A549 (cell line): ENCODE data around the gene SYTL3. TPM values are rescaled to one million over a fixed set of nuclear protein-coding genes. Genes with fewer than 3 reads are reported as not detected.

ENCODE experiments used
- ATAC-seq, 2 experiments: fragments of 200-7000 bp in 1 of 2; fragments of >200 bp in 1 of 2; cut with Nextera tagmentation in 1 of 2; cut with Tn5 transposase in 1 of 2; 3 replicates each; pipeline versions ENCODE4 v1.8.0 to v1.9.1; 2018 to 2020; ENCODE audit warnings: mild to moderate bottlenecking in 1 of 2, moderate library complexity in 1 of 2
- CTCF ChIA-PET: fragments of 300-600 bp; sonication (Branson Sonifier 250); formaldehyde crosslinking; extraction: SDS; loops from one replicate; lab custom pipeline; 2021; ENCODE audit warnings: antibody characterized with exemption, inconsistent platforms; lab: Yijun Ruan, JAX
- POLR2A ChIA-PET: fragments of 350-600 bp; formaldehyde crosslinking; extraction: SDS; loops from one replicate; lab custom pipeline; 2021; ENCODE audit warnings: antibody characterized with exemption, inconsistent platforms; lab: Yijun Ruan, JAX
- DNase-seq, 2 experiments: peaks; one replicate each; pipeline versions ENCODE4 v3.0.0 to v3.0.0-alpha.2; 2011 to 2016; ENCODE audit warnings: low read depth in 1 of 2, low spot score in 1 of 2
- FAIRE-seq: peaks from 2 replicates; lab custom pipeline; 2011; peaks lifted over from hg19 to GRCh38; lab: Jason Lieb, UNC
- H3K27ac ChIP-seq, 2 experiments: fragments of >200 bp; sonication (Bioruptor Twin); formaldehyde crosslinking; 3 replicates each; pipeline ENCODE4 v1.5.1; 2016 to 2017
- H3K4me1 ChIP-seq: fragments of >200 bp; sonication (Bioruptor Twin); formaldehyde crosslinking; 3 replicates; pipeline ENCODE4 v1.6.1; 2016
- H3K4me2 ChIP-seq: fragments of >200 bp; sonication (Bioruptor Twin); formaldehyde crosslinking; 3 replicates; pipeline ENCODE4 v1.6.1; 2016
- H3K4me3 ChIP-seq: fragments of >200 bp; sonication (Bioruptor Twin); formaldehyde crosslinking; 3 replicates; pipeline ENCODE4 v1.5.1; 2016
- H3K9me3 ChIP-seq: fragments of >200 bp; sonication (Bioruptor Twin); formaldehyde crosslinking; 3 replicates; pipeline ENCODE4 v1.6.1; 2016
- ATOH8 ChIP-seq: fragments of 250-450 bp; sonication (Bioruptor Pico); IDR thresholded peaks from 2 replicates; pipeline ENCODE4 v1.5.0; 2020; ENCODE audit warnings: low read depth, mild to moderate bottlenecking, moderate library complexity
- CHD4 ChIP-seq: fragments of 200-600 bp; sonication (generic); IDR thresholded peaks from 2 replicates; pipeline ENCODE4 v1.6.1; 2016; ENCODE audit warnings: antibody characterized with exemption, mild to moderate bottlenecking, borderline replicate concordance
- EHF ChIP-seq: fragments of 250-450 bp; sonication (Bioruptor Pico); IDR thresholded peaks from 2 replicates; pipeline ENCODE4 v1.5.0; 2020; ENCODE audit warnings: mild to moderate bottlenecking
- EP300 ChIP-seq, 2 experiments: fragments of >200 bp; sonication (Bioruptor Twin); formaldehyde crosslinking; IDR thresholded peaks; 2 replicates in 1 of 2; 3 replicates in 1 of 2; pipeline ENCODE4 v1.6.1; 2016 to 2017
- FOSB ChIP-seq: fragments of 250-450 bp; sonication (Bioruptor Pico); IDR thresholded peaks from 2 replicates; pipeline ENCODE4 v1.5.0; 2020; ENCODE audit warnings: mild to moderate bottlenecking, moderate library complexity
- FOSL2 ChIP-seq, 2 experiments: fragments of 450-650 bp in 1 of 2; fragments of >200 bp in 1 of 2; sonication (Bioruptor Twin) in 1 of 2; formaldehyde crosslinking; IDR thresholded peaks; 2 replicates each; pipeline versions ENCODE4 v1.5.0 to v1.6.1; 2016 to 2020; ENCODE audit warnings: mild to moderate bottlenecking in 1 of 2, moderate library complexity in 1 of 2
- GATA3 ChIP-seq: IDR thresholded peaks from 2 replicates; pipeline ENCODE4 v1.6.1; 2012; ENCODE audit warnings: borderline replicate concordance
- HDAC2 ChIP-seq: fragments of 200-600 bp; sonication (generic); IDR thresholded peaks from 2 replicates; pipeline ENCODE4 v1.6.1; 2016
- HOXB13 ChIP-seq: fragments of 250-450 bp; sonication (Bioruptor Pico); IDR thresholded peaks from 2 replicates; pipeline ENCODE4 v1.5.0; 2020; ENCODE audit warnings: low read depth, mild to moderate bottlenecking, moderate library complexity
- HOXB5 ChIP-seq: fragments of 250-450 bp; sonication (Bioruptor Pico); IDR thresholded peaks from 2 replicates; pipeline ENCODE4 v1.5.0; 2020; ENCODE audit warnings: mild to moderate bottlenecking, moderate library complexity
- KDM5A ChIP-seq: fragments of 200-600 bp; sonication (generic); IDR thresholded peaks from 2 replicates; pipeline ENCODE4 v1.6.1; 2016; ENCODE audit warnings: antibody characterized with exemption, mild to moderate bottlenecking
- MYC ChIP-seq: IDR thresholded peaks from 2 replicates; pipeline ENCODE4 v1.6.1; 2012; ENCODE audit warnings: mild to moderate bottlenecking, inconsistent platforms, low read length, improper control_type of control experiment, borderline replicate concordance
- NR3C1 ChIP-seq: fragments of >200 bp; sonication (Bioruptor Twin); formaldehyde crosslinking; IDR thresholded peaks from 3 replicates; pipeline ENCODE4 v1.6.1; 2017
- POLR2AphosphoS2 ChIP-seq: conservative IDR thresholded peaks from 2 replicates; pipeline ENCODE4 v1.6.1; 2012; ENCODE audit warnings: low read length, improper control_type of control experiment, inconsistent platforms
- RAD21 ChIP-seq, 2 experiments: fragments of >200 bp in 1 of 2; sonication (Bioruptor Twin) in 1 of 2; formaldehyde crosslinking in 1 of 2; IDR thresholded peaks in 1 of 2; conservative IDR thresholded peaks in 1 of 2; 2 replicates in 1 of 2; 3 replicates in 1 of 2; pipeline ENCODE4 v1.6.1; 2012 to 2018; ENCODE audit warnings: inconsistent platforms in 1 of 2
- RARB ChIP-seq: fragments of 250-450 bp; sonication (Bioruptor Pico); IDR thresholded peaks from 2 replicates; pipeline ENCODE4 v1.8.0; 2021; ENCODE audit warnings: mild to moderate bottlenecking, moderate library complexity
- RFX5 ChIP-seq: fragments of 450-650 bp; IDR thresholded peaks from 2 replicates; pipeline ENCODE4 v1.7.1; 2014; ENCODE audit warnings: antibody characterized with exemption, mild to moderate bottlenecking, moderate library complexity
- SMC3 ChIP-seq: fragments of >200 bp; sonication (Bioruptor Twin); formaldehyde crosslinking; IDR thresholded peaks from 3 replicates; pipeline ENCODE4 v1.6.1; 2018; ENCODE audit warnings: inconsistent platforms
- SREBF2 ChIP-seq: fragments of 450-650 bp; IDR thresholded peaks from 2 replicates; pipeline ENCODE4 v1.6.1; 2014; ENCODE audit warnings: mild to moderate bottlenecking, moderate library complexity
- TP53 ChIP-seq: fragments of 250-450 bp; sonication (Bioruptor Pico); IDR thresholded peaks from 2 replicates; pipeline ENCODE4 v1.5.0; 2021; ENCODE audit warnings: mild to moderate bottlenecking, moderate library complexity
- ZFP36 ChIP-seq: fragments of 450-650 bp; IDR thresholded peaks from 2 replicates; pipeline ENCODE4 v1.6.1; 2014; ENCODE audit warnings: borderline replicate concordance; ENCODE audit not compliant: partially characterized antibody
- WGBS: methylation state at CpG from one replicate; pipeline ENCODE4 v1.1.6; 2017; ENCODE audit errors: missing lambda C conversion rate; 5-methylcytosine and 5-hydroxymethylcytosine counted together
- polyA plus RNA-seq, 4 experiments: library from polyadenylated mRNA; depleted of rRNA in 3 of 4; stranded (reverse); fragments of >200 nt; fragmentation: RNase III in 1 of 4; extraction: RNeasy Plus Mini Kit Qiagen cat#74134 plus additional on column Dnase treatment in 1 of 4; gene quantifications; 2 replicates in 3 of 4; 3 replicates in 1 of 4; pipeline ENCODE4 v1.2.3, GENCODE V29; 2011 to 2017
- TF ChIP-seq, protein P1 (sequence below): IDR thresholded peaks from 2 replicates; pipeline ENCODE4 v1.6.1; 2012; ENCODE audit warnings: low read depth, borderline replicate concordance
- TF ChIP-seq, protein P2 (sequence below): fragments of 450-650 bp; IDR thresholded peaks from 2 replicates; pipeline ENCODE4 v1.6.1; 2014; ENCODE audit warnings: antibody characterized with exemption

Gene SYTL3
- polyA plus RNA-seq, 2 of the 4 experiments (the other 2 are of a cell fraction) = 0.63 to 0.89 TPM

DNA sequence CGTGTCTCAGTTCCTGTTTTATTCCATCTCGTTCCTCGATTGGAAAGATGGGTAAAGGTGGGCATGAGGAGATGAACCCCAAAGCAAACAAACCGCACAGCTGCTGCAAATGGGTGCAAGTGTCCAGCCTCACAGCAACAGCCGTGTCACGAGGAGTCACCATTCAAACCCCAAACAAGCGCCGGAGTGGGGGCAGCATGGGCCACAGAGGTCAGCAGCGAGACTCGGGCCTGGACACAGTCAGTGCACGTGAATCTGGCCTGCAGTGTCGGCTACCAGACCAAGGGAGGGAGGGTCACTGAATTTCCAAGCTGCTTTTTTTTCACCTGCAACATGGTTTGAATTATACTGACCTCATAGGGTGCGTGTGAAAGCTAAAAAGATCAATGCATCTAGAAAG is 105.8 kb downstream of the SYTL3 start (continued):
- no peak for TF ChIP-seq TP53 (CRISPR knock-in tag)
- no peak for TF ChIP-seq ATOH8 (CRISPR knock-in tag)
- TF ChIP-seq EHF = no peak

DNA sequence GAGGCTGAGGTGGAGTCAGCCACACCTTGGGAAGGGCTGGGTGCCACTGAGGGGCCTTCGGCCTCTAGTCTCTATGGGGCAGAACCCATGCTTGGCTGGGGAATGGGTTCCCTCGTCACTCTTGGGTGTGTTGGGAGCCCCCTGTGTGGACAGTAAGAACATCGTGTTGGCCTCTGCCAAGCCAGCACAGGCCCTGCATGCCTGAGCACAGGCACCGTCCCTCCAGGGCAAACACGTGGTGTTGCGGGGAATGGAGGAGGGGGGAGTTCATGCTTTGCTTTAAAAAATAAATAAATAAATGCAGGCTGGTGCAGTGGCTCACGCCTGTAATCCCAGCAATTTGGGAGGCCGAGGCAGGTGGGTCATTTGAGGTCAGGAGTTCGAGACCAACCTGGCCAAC is 106.3 kb downstream of the SYTL3 start:
- Histone ChIP-seq H3K4me3 (no peak overlapping the region), H3K4me2 (no peak overlapping the region), H3K27ac (no peak overlapping the region)
- ATAC-seq = no peak
- CTCF ChIA-PET = no interaction called here
- 89% methylated on average over 9 of the region's 9 CpGs for WGBS
- TF ChIP-seq RAD21 (conservative IDR thresholded peaks at IDR 0.05 in 1 of 2, IDR thresholded peaks at IDR 0.05 in 1 of 2) = no peak
- TF ChIP-seq, all 56 proteins: peak for 0
- DNase-seq (no peak), FAIRE-seq (no peak)
- POLR2A ChIA-PET = no interaction called here
- Histone ChIP-seq H3K9me3 (no peaks in the 10 kb centered on the region), H3K4me1 (peaks cover 12% of the 10 kb centered on the region; the same call in 2 of the 3 replicates)

GRCh38 chr6:158756977-158757752 is 107.3 kb downstream of the SYTL3 start:
- Histone ChIP-seq H3K4me2 (no peak overlapping the region), H3K27ac (no peak overlapping the region), H3K9me3 (no peaks in the 10 kb centered on the region), H3K4me1 (peaks cover 7% of the 10 kb centered on the region; the same call in 2 of the 3 replicates), H3K4me3 (no peak overlapping the region)
- no peak for FAIRE-seq
- TF ChIP-seq, protein P1, sequence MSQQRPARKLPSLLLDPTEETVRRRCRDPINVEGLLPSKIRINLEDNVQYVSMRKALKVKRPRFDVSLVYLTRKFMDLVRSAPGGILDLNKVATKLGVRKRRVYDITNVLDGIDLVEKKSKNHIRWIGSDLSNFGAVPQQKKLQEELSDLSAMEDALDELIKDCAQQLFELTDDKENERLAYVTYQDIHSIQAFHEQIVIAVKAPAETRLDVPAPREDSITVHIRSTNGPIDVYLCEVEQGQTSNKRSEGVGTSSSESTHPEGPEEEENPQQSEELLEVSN = no peak
- TF ChIP-seq KDM5A = no peak
- TF ChIP-seq EP300 (IDR thresholded peaks at IDR 0.05) = no peak
- no peak for TF ChIP-seq RFX5
- TF ChIP-seq CHD4 = no peak
- TF ChIP-seq FOSL2 (IDR thresholded peaks at IDR 0.05) = no peak
- TF ChIP-seq FOSL2 (CRISPR knock-in tag; IDR thresholded peaks at IDR 0.05) = no peak
- no peak for TF ChIP-seq POLR2AphosphoS2
- ATAC-seq = no peak
- ChIA-PET POLR2A (no interaction called here), CTCF (interaction anchor here (0.9 to 1.0 kb wide), 2 partner anchors 50 to 53 kb away, joined by 3 to 6 read pairs; no protein-coding TSS in a partner anchor)
- no peak for DNase-seq
- 98% methylated on average over 7 of the region's 25 CpGs for WGBS

DNA sequence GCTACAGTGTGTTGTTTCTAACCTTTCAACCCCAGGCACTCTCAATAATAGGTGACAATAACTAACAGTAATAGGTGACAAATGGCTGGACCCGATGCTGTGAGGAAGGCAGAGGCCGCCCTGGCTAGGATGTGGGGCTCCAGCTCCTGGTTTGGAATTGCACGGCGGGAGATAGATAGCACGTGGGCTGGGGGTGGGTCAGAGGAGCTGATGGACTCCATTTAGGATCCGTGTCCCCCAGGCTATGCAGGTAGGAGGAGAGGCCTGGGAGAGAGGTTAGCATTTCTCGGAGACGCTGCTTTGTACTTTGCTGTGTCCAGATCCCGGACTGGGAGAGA is 107.9 kb downstream of the SYTL3 start:
- POLR2A ChIA-PET = no interaction called here
- no peak for FAIRE-seq

More for the DNA sequence above, 107.9 kb downstream of the SYTL3 start:
- TF ChIP-seq, protein P2, sequence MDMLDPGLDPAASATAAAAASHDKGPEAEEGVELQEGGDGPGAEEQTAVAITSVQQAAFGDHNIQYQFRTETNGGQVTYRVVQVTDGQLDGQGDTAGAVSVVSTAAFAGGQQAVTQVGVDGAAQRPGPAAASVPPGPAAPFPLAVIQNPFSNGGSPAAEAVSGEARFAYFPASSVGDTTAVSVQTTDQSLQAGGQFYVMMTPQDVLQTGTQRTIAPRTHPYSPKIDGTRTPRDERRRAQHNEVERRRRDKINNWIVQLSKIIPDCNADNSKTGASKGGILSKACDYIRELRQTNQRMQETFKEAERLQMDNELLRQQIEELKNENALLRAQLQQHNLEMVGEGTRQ = no peak
- no peak for TF ChIP-seq GATA3
- no peak for TF ChIP-seq RFX5
- no peak for TF ChIP-seq SREBF2
- no peak for TF ChIP-seq RARB (CRISPR knock-in tag)
- no peak for TF ChIP-seq NR3C1
- no peak for TF ChIP-seq HDAC2
- no peak for TF ChIP-seq MYC
- no peak for TF ChIP-seq FOSL2 (IDR thresholded peaks at IDR 0.05)
- no peak for TF ChIP-seq FOSL2 (CRISPR knock-in tag; IDR thresholded peaks at IDR 0.05)
- TF ChIP-seq SMC3 = no peak
- TF ChIP-seq TP53 (CRISPR knock-in tag) = no peak
- no peak for TF ChIP-seq FOSB (CRISPR knock-in tag)
- no peak for TF ChIP-seq ZFP36
- TF ChIP-seq EP300 (IDR thresholded peaks at IDR 0.05) = no peak
- no peak for TF ChIP-seq HOXB13 (CRISPR knock-in tag)
- no peak for TF ChIP-seq HOXB5 (CRISPR knock-in tag)
- TF ChIP-seq, all 56 proteins: peak for 0
- DNase-seq (no peak), ATAC-seq (no peak)
- Histone ChIP-seq H3K9me3 (no peaks in the 10 kb centered on the region), H3K4me1 (peaks cover 1% of the 10 kb centered on the region; the same call in 1 of the 3 replicates), H3K4me2 (no peak overlapping the region), H3K4me3 (no peak overlapping the region), H3K27ac (no peak overlapping the region)
- CTCF ChIA-PET = interaction anchor here (1.0 kb wide), 1 partner anchor 54 kb away, joined by 3 read pairs; no protein-coding TSS in a partner anchor
- WGBS = 83% methylated on average over 9 of the region's 9 CpGs
